Prostate gland (tissue), 2 donors: ENCODE results near the gene CDH22.

ENCODE experiments used
- CTCF ChIP-seq, 4 experiments: fragments of 200-600 bp in 2 of 4; fragments of 450-650 bp in 2 of 4; sonication (generic) in 2 of 4; IDR thresholded peaks; 1 replicate in 3 of 4; 2 replicates in 1 of 4; pipeline ENCODE4 v1.5.1; 2016 to 2019; ENCODE audit warnings: antibody characterized with exemption in 4 of 4, mild to moderate bottlenecking in 2 of 4, moderate library complexity in 2 of 4
- POLR2AphosphoS5 ChIP-seq: sonication (generic); formaldehyde crosslinking; IDR thresholded peaks from one replicate; pipeline ENCODE4 v1.6.1; 2017; ENCODE audit warnings: antibody characterized with exemption

GRCh38 chr20:46259260-46259859, 48.9 kb downstream of the CDH22 start:
- no peak for TF ChIP-seq CTCF (IDR thresholded peaks at IDR 0.05)
- TF ChIP-seq POLR2AphosphoS5: no peak
